HCT116 (cell line): Measurements from ENCODE around the gene THSD8. TPM values are rescaled to one million over a fixed set of nuclear protein-coding genes. Genes with fewer than 3 reads are reported as not detected.

ENCODE experiments used
- ATAC-seq: fragments of 200-7000 bp; cut with Tn5 transposase; 2 replicates; pipeline ENCODE4 v1.9.1; 2020; ENCODE audit warnings: mild to moderate bottlenecking, moderate library complexity
- BruUV-seq: library from RNA; stranded (reverse); fragments of 400-500 nt; replicated peaks from 2 replicates; lab custom pipeline; 2021; lab: Mats Ljungman, UMichigan
- CTCF ChIA-PET: fragments of 300-600 bp; sonication (Branson Sonifier 250); formaldehyde crosslinking; loops from one replicate; lab custom pipeline; 2021; ENCODE audit warnings: antibody characterized with exemption; lab: Charles Lee
- POLR2A ChIA-PET: fragments of 300-600, 350-600 bp; sonication (Branson Sonifier 250); formaldehyde crosslinking; loops from one replicate; lab custom pipeline; 2021; ENCODE audit warnings: antibody characterized with exemption; lab: Charles Lee
- RAD21 ChIA-PET, 2 experiments: fragments of 300-600 bp; sonication (Branson Sonifier 250); formaldehyde crosslinking; loops; one replicate each; lab custom pipeline; 2023; ENCODE audit warnings: low total read pairs in 2 of 2; ENCODE audit not compliant: uncharacterized antibody in 2 of 2, unreplicated experiment in 2 of 2, low non-redundant PET in 1 of 2; lab: Charles Lee
- DNase-seq: peaks from one replicate; pipeline ENCODE4 v3.0.0-alpha.2; 2010; ENCODE audit warnings: low read depth, low spot score
- H2AFZ ChIP-seq: fragments of 200-600 bp; shearing (Covaris generic), sonication (generic); 2 replicates; pipeline ENCODE4 v1.6.1; 2017; ENCODE audit warnings: low read depth, mixed run types, mixed read lengths, antibody characterized with exemption, low read length; ENCODE audit not compliant: poor library complexity, severe bottlenecking
- H3K27ac ChIP-seq: 2 replicates; pipeline ENCODE4 v1.5.1; 2012; ENCODE audit warnings: low read depth, low read length
- H3K27me3 ChIP-seq: fragments of 200-600 bp; sonication (generic); 2 replicates; pipeline ENCODE4 v1.6.1; 2016; ENCODE audit warnings: mixed run types, low read length, mixed read lengths; ENCODE audit not compliant: insufficient read depth
- H3K36me3 ChIP-seq, 2 experiments: fragments of 200-500 bp in 1 of 2; fragments of 200-600 bp in 1 of 2; sonication (Bioruptor generic) in 1 of 2; sonication (generic) in 1 of 2; 2 replicates each; pipeline versions ENCODE4 v1.5.1 to v1.6.1; 2014 to 2016; ENCODE audit warnings: low read length in 2 of 2, inconsistent platforms in 1 of 2, mixed read lengths in 1 of 2, mixed run types in 1 of 2; ENCODE audit not compliant: insufficient read depth in 2 of 2, control insufficient read depth in 1 of 2
- H3K4me1 ChIP-seq, 2 experiments: fragments of 200-600 bp in 1 of 2; sonication (generic) in 1 of 2; 2 replicates each; pipeline versions ENCODE4 v1.5.1 to v1.6.1; 2012 to 2017; ENCODE audit warnings: low read length in 2 of 2, inconsistent platforms in 1 of 2, mild to moderate bottlenecking in 1 of 2, mixed read lengths in 1 of 2, mixed run types in 1 of 2, moderate library complexity in 1 of 2; ENCODE audit not compliant: insufficient read depth in 2 of 2, control insufficient read depth in 1 of 2
- H3K4me2 ChIP-seq: fragments of 200-600 bp; sonication (generic); 2 replicates; pipeline ENCODE4 v1.6.1; 2017; ENCODE audit warnings: mixed run types, low read length, mixed read lengths
- H3K4me3 ChIP-seq, 2 experiments: fragments of 200-600 bp in 1 of 2; sonication (generic) in 1 of 2; replicated peaks in 1 of 2; 2 replicates each; pipeline ENCODE4 v1.5.1; 2011 to 2016; ENCODE audit warnings: low read length in 2 of 2, control low read depth in 1 of 2, low read depth in 1 of 2, mild to moderate bottlenecking in 1 of 2, mixed read lengths in 1 of 2, mixed run types in 1 of 2
- H3K79me2 ChIP-seq: fragments of 200-600 bp; sonication (generic); 2 replicates; pipeline ENCODE4 v1.6.1; 2017; ENCODE audit warnings: mild to moderate bottlenecking, mixed run types, low read length, moderate library complexity, mixed read lengths; ENCODE audit not compliant: insufficient read depth
- H3K9ac ChIP-seq: fragments of 200-600 bp; sonication (generic); 2 replicates; pipeline ENCODE4 v1.6.1; 2016; ENCODE audit warnings: low read length, mixed read lengths
- H3K9me2 ChIP-seq: fragments of 200-600 bp; sonication (generic), shearing (Covaris generic); 2 replicates; pipeline ENCODE4 v1.6.1; 2017; ENCODE audit warnings: mixed run types, mild to moderate bottlenecking, moderate library complexity; ENCODE audit not compliant: insufficient read depth
- H3K9me3 ChIP-seq, 2 experiments: fragments of 200-500 bp in 1 of 2; fragments of 200-600 bp in 1 of 2; sonication (Bioruptor generic) in 1 of 2; sonication (generic) in 1 of 2; 2 replicates each; pipeline ENCODE4 v1.6.1; 2014 to 2017; ENCODE audit warnings: low read length in 2 of 2, mixed read lengths in 2 of 2, inconsistent platforms in 1 of 2, low read depth in 1 of 2, mild to moderate bottlenecking in 1 of 2, mixed run types in 1 of 2, moderate library complexity in 1 of 2; ENCODE audit not compliant: control insufficient read depth in 1 of 2, insufficient read depth in 1 of 2
- H4K20me1 ChIP-seq: fragments of 200-600 bp; sonication (generic), shearing (Covaris generic); 2 replicates; pipeline ENCODE4 v1.6.1; 2017; ENCODE audit warnings: mixed run types, mild to moderate bottlenecking, moderate library complexity; ENCODE audit not compliant: insufficient read depth
- EZH2 ChIP-seq: fragments of 200-600 bp; sonication (generic); IDR thresholded peaks from 2 replicates; pipeline ENCODE4 v1.6.1; 2017; ENCODE audit warnings: antibody characterized with exemption, mixed run types
- JUND ChIP-seq: IDR thresholded peaks from 2 replicates; pipeline ENCODE4 v1.6.1; 2012
- POLR2AphosphoS5 ChIP-seq: IDR thresholded peaks from 2 replicates; pipeline ENCODE4 v1.6.1; 2011; ENCODE audit warnings: mild to moderate bottlenecking, low read depth, low read length, moderate library complexity
- REST ChIP-seq: IDR thresholded peaks from 2 replicates; pipeline ENCODE4 v1.6.1; 2012; ENCODE audit warnings: low read depth
- SRF ChIP-seq: IDR thresholded peaks from 2 replicates; pipeline ENCODE4 v1.6.1; 2012; ENCODE audit warnings: low read depth
- YY1 ChIP-seq: IDR thresholded peaks from 2 replicates; pipeline ENCODE4 v1.6.1; 2011; ENCODE audit warnings: low read length, low read depth, moderate library complexity, mild to moderate bottlenecking; ENCODE audit not compliant: insufficient replicate concordance; ENCODE audit errors: extremely low read depth
- ZBTB33 ChIP-seq: IDR thresholded peaks from 2 replicates; pipeline ENCODE4 v1.6.1; 2011; ENCODE audit warnings: mild to moderate bottlenecking, low read length, moderate library complexity; ENCODE audit not compliant: insufficient replicate concordance; ENCODE audit errors: extremely low read depth
- intact Hi-C: fragments of 100-400 bp; cut with micrococcal nuclease; formaldehyde crosslinking; loops from 2 replicates; pipeline ENCODE4 v1.10.0; 2022
- total RNA-seq: library from RNA; stranded (reverse); gene quantifications from one replicate; pipeline ENCODE4 v1.2.1, GENCODE V29; 2021; ENCODE audit not compliant: unreplicated experiment

THSD8 gene
- total RNA-seq, 1 experiment from 2014 or later = 33.3 TPM

- Histone ChIP-seq H4K20me1 (no peaks in the 10 kb centered on the region), H3K79me2 (peaks cover 11% of the 10 kb centered on the region), H3K9ac (no peak overlapping the region), H3K4me1 (peaks cover 72 to 94% of the 10 kb centered on the region in 2 experiments), H3K27ac (peak overlapping the region; percentile 89), H3K9me3 (no peaks in the 10 kb centered on the region), H3K9me2 (no peaks in the 10 kb centered on the region), H3K4me2 (no peak overlapping the region), H3K4me3 (no peak overlapping the region), H3K27me3 (no peaks in the 10 kb centered on the region), H2AFZ (no peak overlapping the region), H3K36me3 (no peaks in the 10 kb centered on the region)
- no peak for ATAC-seq
- intact Hi-C loops = no loop called here
- no TSS peak for BruUV-seq
- CTCF ChIA-PET = interaction anchor here (1.4 to 7.4 kb wide), 3 partner anchors 9 to 22 kb away, joined by 3 to 88 read pairs (median 9); partner anchors contain the start of gene HOOK2
- POLR2A ChIA-PET = interaction anchor here (0.6 to 1.2 kb wide), 3 partner anchors 8 to 1543 kb away, joined by 3 read pairs; no protein-coding TSS in a partner anchor
- RAD21 ChIA-PET = no interaction called here
- no peak for DNase-seq
- TF ChIP-seq YY1 (no peak), ZBTB33 (no peak), EZH2 (no peak), JUND (no peak), POLR2AphosphoS5 (no peak), REST (no peak), SRF (no peak)
These were observed 14.4 kb upstream of the THSD8 start for GRCh38 chr19:12787458-12787857.
